NCI-H2227 treated with DMSO at 0.1 percent for 48 hours (cell line): Measurements from ENCODE around the gene BCAS3.
"Not testable (repeated sequence)": the region's sequence is repeated elsewhere in the genome, so short reads cannot be mapped to it uniquely, and the experiment has no call there.

Source experiments
- DNase-seq: peaks from one replicate; lab custom pipeline; 2025; lab: John Stamatoyannopoulos, UW

Gene BCAS3

DNA sequence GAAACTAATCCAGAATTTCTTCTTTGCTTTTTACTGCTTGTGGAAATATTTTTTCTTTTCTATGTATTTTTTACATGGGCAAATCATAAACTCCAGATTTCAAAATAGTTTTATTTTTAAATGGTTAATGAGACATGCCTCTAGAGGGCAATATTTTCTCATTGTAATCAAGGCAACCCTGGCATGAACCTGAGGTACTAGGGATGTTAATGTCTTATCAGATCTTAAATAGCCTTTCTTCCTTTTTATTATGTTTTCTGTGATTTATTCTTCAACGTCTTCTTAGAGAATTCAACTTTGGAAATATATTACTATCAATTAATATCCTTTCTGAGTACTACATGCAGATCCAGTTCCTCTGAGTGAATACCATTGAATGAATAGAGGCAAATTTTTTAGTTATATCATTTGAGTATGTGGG is 324.7 kb downstream of the BCAS3 start:
- peak; percentile 60 for DNase-seq

DNA sequence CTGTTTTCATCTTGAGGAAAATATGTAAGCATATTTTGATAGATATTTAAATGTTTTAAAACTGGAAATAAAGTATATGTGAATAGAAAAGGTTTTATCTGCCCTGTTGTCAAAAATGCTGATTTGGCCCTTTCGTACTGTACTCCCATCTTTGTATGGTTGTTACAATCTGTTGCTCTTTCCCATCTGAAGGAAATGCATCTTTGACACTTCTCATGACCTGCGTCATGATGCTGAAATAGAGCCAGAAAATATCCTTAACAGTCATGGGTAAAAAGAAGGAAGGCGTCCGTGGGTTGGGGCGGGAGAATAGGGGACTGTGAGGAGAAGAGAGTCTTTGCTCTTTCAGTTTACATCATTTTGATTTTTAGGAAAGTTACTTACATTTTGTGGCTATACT is 327.7 kb downstream of the BCAS3 start:
- no peak for DNase-seq

DNA sequence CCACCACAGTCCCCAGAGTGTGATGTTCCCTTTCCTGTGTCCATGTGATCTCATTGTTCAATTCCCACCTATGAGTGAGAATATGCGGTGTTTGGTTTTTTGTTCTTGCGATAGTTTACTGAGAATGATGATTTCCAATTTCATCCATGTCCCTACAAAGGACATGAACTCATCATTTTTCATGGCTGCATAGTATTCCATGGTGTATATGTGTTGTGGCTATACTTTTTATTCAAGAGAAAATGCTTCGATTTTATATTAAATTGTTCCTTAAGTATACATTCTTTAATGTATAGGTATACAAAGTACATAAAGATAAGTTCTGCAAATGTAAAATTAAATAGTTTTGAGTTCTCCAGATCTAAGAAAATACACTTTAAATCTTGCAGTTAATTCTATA is 328.3 kb downstream of the BCAS3 start:
- not testable (repeated sequence) for DNase-seq

DNA sequence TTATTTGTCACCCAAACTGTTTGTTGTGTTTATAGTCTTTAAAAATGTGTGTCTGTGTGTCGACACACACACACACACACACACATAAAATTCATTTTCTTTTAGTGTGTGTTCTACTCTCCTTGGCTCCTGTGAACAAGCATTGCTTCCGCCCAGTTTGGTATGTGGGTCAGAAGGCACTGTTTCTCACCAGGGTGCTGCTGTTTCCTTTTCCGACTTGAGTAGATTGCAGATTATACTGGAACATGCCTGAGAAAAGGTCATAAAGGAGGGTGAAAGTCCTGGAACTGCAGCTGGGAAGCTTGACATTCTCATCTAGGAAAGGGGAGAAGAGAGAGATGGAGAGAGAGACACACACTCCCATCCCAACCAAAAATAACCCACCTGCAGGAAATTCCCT is 330.3 kb downstream of the BCAS3 start:
- DNase-seq, result no peak

DNA sequence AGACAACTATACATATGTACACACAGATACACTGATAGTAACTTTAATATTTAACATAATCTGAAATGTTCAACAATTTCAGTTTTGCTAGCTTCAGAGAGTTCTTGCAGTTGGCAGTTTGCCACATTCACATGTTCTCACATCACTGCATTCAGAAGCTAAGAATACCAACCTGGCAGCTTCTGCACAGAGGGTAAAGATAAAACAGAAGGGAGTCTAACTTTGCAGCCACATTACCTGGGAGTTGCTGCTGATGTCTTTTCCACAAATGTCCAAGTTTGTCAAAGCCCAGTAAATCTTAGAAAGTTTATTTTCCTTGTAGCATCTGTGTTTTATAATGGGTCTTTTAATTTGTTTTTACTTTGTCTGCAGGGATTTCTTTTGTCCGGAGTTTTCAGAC is 332.0 kb downstream of the BCAS3 start:
- DNase-seq, result no peak

DNA sequence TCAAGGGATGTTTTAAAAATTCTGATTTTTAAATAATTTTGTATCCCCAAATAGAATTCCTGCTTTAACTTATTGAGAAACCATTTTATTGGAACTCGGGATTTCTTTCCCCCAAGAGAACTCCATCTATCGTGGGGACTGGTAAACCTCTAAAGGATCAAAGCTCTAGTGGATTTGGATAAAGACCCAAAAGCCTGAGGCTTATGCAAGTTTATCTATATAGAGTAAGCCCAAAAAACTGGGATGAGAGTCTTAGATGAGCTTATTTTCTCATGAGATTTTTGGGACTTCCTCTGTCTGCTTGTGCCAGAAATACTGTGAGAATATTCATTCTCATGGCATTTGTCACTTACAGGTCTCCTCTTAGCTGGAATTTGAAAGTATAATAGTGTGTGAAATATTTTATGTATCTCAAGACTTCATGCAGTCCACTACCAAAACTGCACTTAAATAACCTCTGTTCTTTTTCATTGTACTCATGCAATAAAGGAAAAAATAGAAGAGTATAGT is 333.1 kb downstream of the BCAS3 start:
- no peak for DNase-seq

DNA sequence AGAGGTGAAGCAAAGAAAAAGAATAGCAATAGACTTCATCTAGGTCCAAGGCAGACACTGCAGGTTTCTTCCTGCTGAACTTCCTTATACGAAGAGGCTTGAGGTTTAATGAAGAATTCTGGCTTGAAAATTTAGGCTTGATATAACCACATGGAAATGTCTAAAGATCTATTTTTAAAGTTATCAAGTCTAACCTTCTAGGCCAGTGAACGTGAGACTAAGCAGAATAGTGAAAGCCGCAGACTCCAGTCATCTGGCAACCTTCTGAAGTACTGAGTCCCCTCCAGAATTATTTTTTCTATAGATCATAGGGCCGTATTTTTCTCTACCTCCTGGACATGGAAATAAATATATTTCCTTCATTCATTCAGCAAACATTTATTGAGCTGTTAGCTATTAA is 333.6 kb downstream of the BCAS3 start:
- no peak for DNase-seq

DNA sequence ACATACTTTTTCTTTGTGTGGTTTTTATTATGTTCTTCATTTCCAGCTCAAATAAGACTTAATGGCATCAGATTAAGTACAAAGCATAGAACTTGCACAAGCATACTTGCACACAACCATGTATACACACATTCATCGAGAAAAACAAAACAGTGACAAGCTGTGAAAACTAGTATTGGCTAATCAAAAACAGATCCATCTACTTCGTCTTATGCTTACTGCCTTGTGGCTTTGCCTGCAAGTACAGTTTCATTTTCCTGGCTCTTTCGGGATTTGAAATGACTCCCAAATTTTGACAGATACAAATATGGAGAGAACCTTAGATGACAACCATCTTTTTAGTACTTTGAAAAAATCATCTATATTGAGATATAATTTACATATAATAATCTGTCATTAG is 338.3 kb downstream of the BCAS3 start:
- no peak for DNase-seq

DNA sequence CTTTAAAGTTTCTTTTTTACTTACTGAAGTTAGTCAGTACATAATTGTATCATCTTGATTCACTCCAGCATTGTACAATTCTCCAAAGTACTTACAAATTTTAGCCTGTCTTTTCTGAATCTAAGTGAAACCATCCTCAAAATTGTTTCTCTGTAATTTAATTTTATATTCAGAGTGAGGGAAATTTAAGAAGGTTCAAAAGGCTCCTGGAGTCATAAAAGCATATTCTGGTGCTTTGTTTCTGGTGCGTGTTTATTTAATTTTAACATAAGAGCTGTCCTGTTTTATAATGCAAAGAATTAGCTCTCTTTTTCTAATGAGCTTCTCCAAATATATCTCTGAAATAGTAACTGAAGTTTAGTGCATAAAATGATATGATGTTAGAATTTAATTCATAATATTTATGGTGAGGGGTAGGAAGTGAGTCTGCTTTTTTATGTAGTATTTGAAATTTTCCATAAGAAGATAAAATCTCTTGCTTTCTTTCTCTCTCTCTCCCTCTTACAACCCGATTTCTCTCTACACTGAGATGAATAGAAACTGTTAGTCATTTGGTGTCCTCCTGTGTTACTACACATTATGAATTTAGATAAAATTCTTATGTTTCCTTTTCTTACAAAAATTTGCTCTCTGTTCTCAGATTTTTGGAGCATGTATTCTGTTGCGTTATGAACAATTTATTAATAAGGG is 339.8 kb downstream of the BCAS3 start:
- no peak for DNase-seq

DNA sequence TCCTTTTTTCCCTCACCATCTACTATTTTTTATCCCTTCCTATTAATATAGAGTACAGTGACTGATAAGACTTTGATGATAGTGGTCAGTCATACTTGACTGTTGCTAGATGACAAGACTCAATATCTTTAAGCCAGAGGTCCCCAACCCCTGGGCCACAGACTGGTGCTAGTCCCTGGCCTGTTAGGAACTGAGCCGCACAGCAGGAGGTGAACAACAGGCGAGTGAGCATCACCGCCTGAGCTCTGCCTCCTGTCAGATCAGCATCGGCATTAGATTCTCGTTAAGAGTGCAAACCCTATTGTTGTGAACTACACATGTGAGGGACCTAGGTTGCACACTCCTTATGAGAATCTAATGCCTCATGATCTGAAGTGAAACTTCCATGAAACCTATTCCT is 341.3 kb downstream of the BCAS3 start:
- no peak for DNase-seq

DNA sequence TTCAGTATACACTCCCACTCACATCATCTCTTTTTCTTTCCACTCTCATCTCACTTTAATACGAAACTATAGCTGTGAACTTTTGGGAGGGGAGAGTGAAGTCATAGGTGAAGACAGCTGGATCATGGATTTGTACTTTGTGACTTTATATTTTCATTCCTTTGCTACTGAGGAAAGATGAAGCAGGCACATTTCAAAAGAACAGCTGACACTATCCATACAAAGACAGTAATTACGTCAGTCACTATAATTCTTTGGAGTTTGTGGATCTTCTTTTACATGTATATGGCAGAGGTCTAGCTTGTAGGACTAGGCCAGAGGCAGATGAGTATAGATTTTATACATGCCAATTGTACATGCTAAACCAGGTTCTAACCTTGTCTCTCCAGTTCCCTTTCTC is 346.3 kb downstream of the BCAS3 start:
- DNase-seq, result no peak

DNA sequence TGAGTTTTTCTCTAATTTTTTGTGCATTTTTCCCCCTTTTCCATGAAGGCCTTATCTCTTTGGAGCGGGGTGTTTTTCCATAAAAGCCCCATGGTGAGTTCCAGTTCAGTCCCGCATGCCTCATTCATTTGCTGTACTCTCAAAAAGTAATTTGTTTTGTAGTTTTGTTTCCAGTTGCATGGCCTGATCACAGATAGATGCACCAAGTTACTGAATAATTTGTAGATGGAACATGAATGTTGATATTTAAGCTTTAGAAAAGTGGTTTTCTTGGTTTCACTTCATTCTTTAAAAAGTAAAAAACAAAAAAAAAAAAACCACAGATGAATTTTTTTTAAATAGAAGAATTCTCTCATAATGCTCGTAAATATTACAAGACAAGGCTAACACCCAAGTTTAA is 349.2 kb downstream of the BCAS3 start:
- DNase-seq, result no peak

DNA sequence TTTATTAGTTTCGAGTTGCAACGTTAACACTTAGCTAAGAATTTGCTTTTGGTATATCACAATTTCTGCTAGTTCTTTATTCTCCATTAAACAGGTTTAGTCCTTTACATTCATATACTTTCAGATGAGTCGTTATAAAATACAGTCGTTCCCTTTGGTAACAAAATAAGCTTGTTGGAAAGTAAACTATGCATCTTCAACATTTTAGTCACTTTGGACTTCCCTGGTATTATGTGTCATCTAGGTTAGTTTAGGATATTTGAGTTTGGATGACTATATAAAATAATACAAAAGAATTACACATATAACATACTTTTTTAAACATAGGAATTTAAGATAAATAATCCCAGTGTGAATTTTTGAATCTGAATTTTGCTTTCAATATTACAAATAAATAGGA is 351.5 kb downstream of the BCAS3 start:
- no peak for DNase-seq

DNA sequence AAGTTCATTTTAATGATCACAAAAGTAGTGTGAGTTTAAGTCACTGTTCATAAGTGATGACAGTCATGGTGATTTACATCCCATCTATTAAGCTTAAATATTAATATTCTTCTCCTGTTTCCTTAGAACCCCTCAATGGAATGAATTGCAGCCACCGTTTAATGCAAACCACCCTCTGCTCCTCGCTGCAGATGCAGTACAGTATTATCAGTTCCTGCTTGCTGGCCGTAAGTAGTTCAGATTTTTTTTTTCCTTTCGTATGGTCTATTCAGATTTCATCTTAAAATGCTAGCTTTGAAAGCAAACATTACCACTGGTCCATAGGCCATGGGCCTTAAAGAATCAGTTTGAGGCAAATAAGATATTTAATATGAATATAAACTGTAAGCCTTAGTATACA is 363.0 kb downstream of the BCAS3 start:
- DNase-seq, result no peak

DNA sequence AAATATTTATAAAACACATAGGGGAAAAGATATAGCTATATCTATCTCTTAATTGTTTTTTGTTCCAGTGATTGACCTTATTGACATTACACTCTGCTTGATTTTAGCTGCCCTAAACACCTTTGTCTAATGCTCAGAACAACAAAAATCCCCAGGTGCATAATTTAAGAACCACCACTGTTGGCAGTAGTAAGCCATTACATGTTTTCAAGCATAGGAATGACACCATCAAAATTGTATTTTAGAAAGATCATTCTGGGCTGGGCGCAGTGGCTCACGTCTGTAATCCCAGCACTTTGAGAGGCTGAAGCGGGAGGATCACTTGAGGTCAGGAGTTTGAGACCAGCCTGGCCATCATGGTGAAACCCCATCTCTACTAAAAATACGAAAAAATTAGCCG is 364.7 kb downstream of the BCAS3 start:
- not testable (repeated sequence) for DNase-seq

DNA sequence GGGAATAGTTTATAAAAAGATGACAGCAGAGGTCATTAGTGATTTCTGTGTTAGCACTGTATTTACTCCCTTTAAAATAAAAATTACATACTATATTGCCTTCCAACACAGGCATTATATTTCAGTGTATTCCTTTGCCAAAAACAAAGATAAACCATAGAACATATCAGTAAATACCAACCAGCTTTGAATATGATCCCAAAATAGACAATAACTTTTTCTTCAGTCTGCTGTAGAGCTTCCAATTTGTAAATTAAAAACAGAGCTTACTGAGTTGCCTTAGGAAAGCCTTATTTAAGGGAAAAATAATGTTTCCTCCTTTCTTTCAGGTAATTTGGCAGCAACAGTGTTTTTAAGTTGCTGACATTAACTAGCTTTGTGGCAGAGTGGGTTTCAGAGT is 369.9 kb downstream of the BCAS3 start:
- DNase-seq, result no peak

DNA sequence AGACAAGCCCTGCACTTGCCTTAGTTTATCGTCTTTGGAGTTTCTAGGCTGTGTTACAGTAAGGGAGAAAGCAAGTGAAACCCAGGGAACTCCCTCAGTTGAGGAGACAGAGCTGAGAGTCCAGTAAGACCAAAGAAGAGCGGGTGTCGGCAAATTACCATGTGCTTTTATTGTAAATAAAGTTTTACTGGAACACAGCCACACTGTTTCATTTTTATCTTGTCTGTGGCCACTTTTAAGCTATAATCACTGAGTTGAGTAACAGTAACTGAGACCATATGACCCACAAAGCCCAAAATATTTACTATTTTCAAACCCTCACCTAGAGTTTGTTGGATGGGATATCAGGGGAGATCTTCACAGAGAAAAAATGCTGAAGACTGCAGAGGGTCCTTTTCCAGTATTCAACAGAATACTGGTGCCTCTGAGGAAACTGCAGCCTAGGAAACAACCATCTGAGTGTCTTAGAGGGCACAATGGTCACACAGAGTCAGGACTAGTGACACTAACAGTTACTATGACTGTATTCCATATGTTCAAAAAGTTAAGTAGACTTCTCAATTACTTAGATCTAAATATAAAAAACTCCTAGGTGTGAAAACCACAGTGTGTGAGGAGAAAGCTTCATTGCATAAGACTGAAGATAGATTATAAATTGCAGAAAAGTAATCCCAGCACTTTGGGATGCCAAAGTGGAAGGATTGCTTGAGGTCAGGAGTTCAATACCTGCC is 370.9 kb downstream of the BCAS3 start:
- DNase-seq, result no peak

DNA sequence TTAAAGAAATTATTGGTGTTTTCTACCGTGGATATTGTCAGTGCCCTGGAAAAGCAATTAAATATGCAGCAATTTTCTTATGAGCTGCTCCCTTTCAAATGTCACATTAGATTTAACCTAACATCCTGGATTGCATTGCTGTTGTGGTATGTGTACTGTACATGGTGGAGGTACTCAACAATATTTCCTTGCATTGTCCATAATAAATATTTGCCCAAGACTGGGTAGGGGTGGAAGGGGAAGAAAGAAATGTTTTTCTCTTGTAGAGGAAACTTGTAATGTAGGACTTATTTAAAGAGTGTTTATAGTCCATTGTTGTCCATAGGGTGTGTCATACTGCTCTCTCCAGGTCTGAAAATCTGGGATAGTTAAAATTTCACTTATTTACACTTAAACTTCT is 375.8 kb downstream of the BCAS3 start:
- DNase-seq, result no peak

DNA sequence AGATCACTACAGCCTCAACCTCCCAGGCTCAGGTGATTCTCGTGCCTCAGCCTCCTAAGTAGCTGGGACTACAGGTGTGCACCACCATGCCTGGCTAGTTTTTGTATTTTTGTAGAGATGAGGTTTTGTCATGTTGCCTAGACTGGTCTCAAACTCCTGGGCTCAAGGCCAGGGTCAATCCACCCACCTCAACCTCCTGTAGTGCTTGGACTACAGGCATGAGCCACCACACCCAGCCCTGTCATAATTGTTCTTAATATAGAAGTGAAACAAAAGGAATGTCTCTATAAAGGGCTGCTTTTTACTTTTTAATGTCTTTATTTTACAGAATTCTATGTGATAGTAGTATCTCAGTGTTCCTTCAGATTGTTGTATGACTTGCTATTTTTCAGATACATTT is 376.8 kb downstream of the BCAS3 start:
- DNase-seq, result no peak

DNA sequence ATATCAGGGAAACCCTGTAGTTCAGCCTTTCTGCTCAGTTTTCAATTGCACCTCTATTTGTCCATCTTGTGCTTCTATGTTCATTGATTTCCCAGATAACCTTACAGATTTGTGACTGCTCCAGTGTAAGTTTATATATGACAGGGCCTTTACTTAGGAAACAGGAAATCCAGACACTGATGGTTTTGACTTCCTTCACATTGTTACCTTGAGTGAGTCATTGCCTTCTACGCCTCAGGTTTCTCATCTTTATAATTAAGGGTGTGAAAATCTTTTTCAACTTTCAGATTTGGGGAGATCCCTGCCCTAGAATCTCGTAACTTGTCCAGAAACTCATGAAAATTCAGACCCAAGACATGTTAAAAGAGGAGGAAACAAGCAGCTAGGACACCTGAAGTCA is 379.6 kb downstream of the BCAS3 start:
- DNase-seq, result no peak

DNA sequence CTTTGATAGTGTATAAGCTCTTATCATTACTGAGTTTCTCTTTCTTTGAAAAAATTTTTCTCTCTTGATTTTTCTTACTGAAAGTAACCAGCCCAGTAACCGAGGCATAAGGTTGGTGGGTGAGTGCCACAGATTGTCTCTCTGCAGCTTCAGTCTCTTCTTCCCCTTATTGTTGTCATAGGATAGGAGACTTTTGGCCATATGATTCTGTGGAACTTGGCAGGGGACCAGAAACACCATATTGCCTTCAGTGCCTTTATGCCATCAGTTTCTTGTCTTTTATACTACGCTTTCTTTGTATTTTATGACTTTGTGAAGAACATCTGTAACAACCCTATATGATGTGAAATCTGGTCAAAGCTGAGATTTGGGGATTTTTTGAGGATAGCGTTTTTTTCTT is 380.4 kb downstream of the BCAS3 start:
- no peak for DNase-seq

DNA sequence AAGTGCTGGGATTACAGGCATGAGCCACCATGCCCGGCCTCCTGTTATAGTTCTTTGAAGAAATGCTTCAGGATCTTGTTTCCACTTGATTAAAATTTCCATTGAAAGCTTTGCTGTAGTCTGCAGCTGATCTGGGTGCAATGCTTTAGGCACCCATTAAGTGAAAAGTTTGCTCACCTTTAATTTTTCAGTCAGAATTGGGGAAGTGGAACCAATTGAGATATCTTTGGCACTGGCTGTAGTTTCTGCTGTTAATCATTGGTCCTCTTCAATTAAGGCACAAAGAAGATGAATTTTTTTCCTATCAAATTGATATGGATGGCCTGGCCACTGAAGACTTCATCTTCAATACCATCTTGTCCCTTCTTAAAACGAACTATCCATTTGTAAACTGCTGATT is 385.9 kb downstream of the BCAS3 start:
- DNase-seq, result no peak

DNA sequence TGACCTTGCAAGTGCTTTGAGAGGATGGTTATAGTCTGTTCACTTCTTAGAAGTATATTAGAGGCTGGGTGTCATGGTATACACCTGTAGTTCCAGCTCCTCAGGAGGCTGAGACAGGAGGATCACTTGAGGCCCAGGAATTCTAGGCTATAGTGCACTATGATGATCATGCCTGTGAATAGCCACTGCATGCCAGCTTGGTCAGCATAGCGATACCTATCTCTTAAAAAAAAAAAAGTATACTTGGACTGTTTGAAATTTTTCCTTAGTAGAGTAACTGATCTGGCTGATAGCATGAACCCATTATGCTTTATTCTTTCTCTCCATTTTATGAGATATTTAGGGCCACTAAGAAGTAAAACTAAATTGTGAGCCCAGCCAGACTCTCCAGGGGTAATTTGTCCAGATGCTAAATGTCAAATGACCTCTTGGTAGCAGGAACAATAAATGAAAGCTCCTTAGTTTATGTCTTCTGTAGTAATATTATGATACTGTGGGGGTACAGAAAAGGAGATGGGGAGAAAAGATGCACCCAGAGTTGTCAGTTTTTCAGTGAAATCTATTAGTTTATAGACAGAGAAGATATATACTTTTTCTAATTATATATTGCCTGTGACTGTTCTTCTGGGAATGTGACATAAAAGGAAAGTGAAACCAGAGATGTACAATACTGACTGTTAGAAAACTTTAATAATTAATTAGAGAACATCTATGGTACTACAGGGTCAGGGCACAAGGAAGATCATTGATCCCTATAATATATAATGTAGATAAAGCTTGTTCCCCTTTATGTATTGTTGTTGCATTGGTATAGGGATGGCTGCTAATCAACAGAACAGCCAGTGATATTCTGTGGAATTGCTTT is 386.7 kb downstream of the BCAS3 start:
- no peak for DNase-seq
